IPS DF 6.9 (cell line): Measurements from ENCODE around the gene MBP.

ENCODE experiments used
- DNase-seq: peaks from one replicate; pipeline ENCODE4 v3.0.0-alpha.2; 2013; ENCODE audit warnings: low read depth, low spot score
- H3K27ac ChIP-seq: one replicate; pipeline ENCODE4 v1.5.1; 2013; ENCODE audit warnings: low read length, control low read depth
- H3K27me3 ChIP-seq: 2 replicates; pipeline ENCODE4 v1.6.1; 2013; ENCODE audit warnings: mild to moderate bottlenecking, low read length; ENCODE audit not compliant: control insufficient read depth, insufficient read depth
- H3K36me3 ChIP-seq: 2 replicates; pipeline ENCODE4 v1.6.1; 2013; ENCODE audit warnings: low read length; ENCODE audit not compliant: control insufficient read depth, insufficient read depth
- H3K4me1 ChIP-seq: 2 replicates; pipeline ENCODE4 v1.6.1; 2013; ENCODE audit warnings: low read length; ENCODE audit not compliant: control insufficient read depth, insufficient read depth
- H3K4me3 ChIP-seq: 2 replicates; pipeline ENCODE4 v1.5.1; 2013; ENCODE audit warnings: mild to moderate bottlenecking, low read length
- H3K9me3 ChIP-seq: 2 replicates; pipeline ENCODE4 v1.6.1; 2013; ENCODE audit warnings: low read length, inconsistent platforms; ENCODE audit not compliant: control insufficient read depth, insufficient read depth
- WGBS: extraction: QIAGEN DNeasy Blood & Tissue Kit; methylation state at CpG from one replicate; pipeline ENCODE4 v1.1.7; 2013; ENCODE audit warnings: mixed read lengths, missing lambda C conversion rate; ENCODE audit not compliant: insufficient read length, insufficient coverage; 5-methylcytosine and 5-hydroxymethylcytosine counted together

The MBP gene

DNA sequence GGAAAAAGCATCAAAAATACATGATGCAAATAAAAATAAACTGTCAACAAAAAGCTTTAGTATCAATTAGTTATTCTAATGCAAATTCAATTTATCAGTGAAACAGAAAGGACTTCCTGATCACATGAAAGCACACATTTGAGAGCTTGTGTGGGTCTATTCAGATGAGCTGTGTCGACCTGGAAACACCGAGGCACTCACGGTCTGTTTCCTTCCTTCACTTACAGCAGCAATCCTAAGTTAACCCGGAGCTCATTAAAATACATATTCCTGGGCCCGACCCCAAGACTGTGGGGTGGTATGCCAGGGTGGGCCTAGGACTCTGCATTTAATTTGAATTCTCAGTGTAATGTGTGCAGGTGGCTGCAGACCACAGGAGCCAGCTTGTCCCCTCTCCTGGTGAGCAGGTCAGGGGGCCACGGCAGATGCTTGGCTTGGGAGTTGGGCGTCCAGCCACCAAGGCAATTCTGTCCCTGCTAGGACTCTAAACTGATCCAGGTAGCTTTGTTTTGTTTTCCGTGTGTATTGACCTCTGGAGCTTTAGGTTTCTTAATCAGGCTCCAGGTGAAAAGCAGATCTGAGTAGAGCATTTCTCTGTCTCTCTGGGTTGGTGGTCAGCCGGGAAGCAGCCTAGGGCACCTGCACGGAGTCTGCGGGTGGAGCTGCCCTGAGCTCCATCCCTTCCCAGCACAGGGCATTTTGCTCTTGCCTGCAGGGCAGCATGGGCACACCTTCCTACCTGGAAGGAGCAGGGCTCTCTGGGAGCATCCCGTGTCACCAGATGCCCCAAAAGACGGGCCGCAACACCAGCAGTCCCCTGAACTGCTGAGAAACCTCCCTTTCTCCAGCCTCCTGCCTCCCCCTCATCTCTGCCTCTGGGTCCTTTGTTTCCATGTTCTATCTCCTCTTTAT is 9.0 kb downstream of the MBP start:
- Histone ChIP-seq H3K4me3 (no peak overlapping the region), H3K4me1 (peaks cover 6% of the 10 kb centered on the region)

GRCh38 chr18:77121523-77121922 is 11.1 kb downstream of the MBP start:
- H3K4me1 ChIP-seq = peaks cover 6% of the 10 kb centered on the region

More for the DNA sequence above, 9.0 kb downstream of the MBP start:
- H3K36me3 ChIP-seq = no peaks in the 10 kb centered on the region
- H3K27me3 ChIP-seq = no peaks in the 10 kb centered on the region
- H3K27ac ChIP-seq = no peak overlapping the region
- no CpG with 5 or more reads among the region's 14 CpGs for WGBS
- no peaks in the 10 kb centered on the region for H3K9me3 ChIP-seq
- DNase-seq = no peak

GRCh38 chr18:77119851-77120491 is 12.6 kb downstream of the MBP start:
- no peak overlapping the region for H3K27ac ChIP-seq
- no peaks in the 10 kb centered on the region for H3K27me3 ChIP-seq
- no peaks in the 10 kb centered on the region for H3K9me3 ChIP-seq
- no peaks in the 10 kb centered on the region for H3K36me3 ChIP-seq
- H3K4me3 ChIP-seq = no peak overlapping the region
- H3K4me1 ChIP-seq = peaks cover 6% of the 10 kb centered on the region
- no CpG with 5 or more reads among the region's 23 CpGs for WGBS
- DNase-seq = no peak

More at GRCh38 chr18:77121523-77121922, 11.1 kb downstream of the MBP start:
- Histone ChIP-seq H3K27ac (no peak overlapping the region), H3K4me3 (no peak overlapping the region), H3K27me3 (no peaks in the 10 kb centered on the region), H3K36me3 (no peaks in the 10 kb centered on the region), H3K9me3 (no peaks in the 10 kb centered on the region)
- DNase-seq = no peak
- WGBS = no CpG with 5 or more reads among the region's 3 CpGs

DNA sequence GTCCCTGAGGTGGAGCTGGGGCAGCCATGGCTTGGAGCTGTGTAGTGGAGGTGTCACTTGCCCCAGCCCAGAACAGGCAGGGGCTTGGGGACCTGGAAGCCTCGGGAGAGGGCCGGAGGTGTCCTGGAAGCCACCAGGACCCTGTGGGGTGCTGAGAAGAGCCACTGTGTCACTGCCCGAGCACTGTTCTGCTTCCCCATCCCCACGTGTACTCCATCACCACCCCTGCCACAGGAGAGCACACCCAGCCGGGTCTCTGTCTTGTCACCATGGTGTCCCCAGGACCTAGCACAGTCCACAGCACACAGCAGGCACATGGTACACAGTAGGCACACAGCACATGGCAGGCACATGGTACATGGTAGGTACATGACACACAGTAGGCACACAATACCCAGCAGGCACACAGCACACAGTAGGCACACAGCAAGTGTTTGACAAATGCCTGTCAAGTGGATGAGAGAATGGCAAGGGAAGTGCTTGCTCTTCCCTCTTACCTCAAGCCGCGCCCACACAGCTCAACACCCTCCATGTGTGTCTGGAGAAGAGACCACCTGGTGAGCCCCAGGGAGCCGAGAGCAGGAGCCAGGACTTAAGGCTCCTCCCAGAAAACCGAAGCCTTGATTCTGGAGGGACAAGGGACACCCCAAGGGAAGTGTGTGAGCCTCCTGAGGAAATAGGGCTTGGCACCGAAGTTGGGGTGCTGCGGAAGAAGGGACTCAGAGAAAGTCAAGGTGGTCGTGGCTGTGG is 13.3 kb downstream of the MBP start:
- Histone ChIP-seq H3K36me3 (no peaks in the 10 kb centered on the region), H3K4me1 (peaks cover 4% of the 10 kb centered on the region), H3K27me3 (no peaks in the 10 kb centered on the region), H3K27ac (no peak overlapping the region), H3K4me3 (no peak overlapping the region), H3K9me3 (no peaks in the 10 kb centered on the region)
- WGBS = no CpG with 5 or more reads among the region's 12 CpGs
- DNase-seq = no peak

DNA sequence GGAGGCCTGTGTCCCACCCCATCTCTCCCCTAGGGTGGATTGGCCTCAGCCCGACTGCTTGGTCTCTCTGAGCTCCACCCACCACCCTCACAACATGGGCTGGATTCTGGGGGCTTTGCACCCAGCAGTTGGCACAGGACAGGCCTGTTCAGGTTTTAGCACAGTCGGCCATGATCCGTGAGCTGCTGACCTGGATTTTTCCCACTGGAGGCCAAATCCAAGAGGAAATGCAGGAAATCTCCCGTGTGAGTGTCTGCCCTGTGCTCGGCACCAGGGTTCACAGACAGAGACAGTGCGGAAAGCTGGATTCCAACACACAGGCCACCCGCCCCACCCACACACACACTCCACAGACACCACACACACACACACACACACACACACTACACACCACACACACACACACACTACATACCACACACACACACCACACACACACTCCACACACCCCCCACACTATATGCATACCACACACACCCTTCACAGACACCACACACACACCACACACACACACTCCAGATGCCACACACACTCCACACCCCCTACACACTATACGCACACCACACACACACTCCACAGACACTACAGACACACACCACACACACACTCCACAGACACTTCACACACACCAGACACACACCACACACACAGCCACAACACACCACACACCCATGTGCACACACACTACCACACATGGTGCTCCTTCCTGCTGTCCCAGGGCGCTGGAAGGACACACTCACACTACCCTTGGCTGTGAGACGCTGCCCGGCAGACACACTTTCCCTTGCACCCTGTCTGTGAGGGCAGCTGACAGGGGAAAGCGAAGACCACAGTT is 14.1 kb downstream of the MBP start:
- Histone ChIP-seq H3K27me3 (no peaks in the 10 kb centered on the region), H3K9me3 (no peaks in the 10 kb centered on the region), H3K4me1 (peaks cover under 1% of the 10 kb centered on the region; the same call in 1 of the 2 replicates), H3K4me3 (no peak overlapping the region), H3K27ac (no peak overlapping the region), H3K36me3 (no peaks in the 10 kb centered on the region)
- WGBS = 100% methylated on average over 1 of the region's 12 CpGs
- no peak for DNase-seq

GRCh38 chr18:77116201-77117080 is 16.1 kb downstream of the MBP start:
- H3K27me3 ChIP-seq = no peaks in the 10 kb centered on the region
- H3K36me3 ChIP-seq = no peaks in the 10 kb centered on the region; the same call in 1 of the 2 replicates
- WGBS = no CpG with 5 or more reads among the region's 18 CpGs
- no peak overlapping the region for H3K27ac ChIP-seq
- peaks cover 3% of the 10 kb centered on the region; the same call in 1 of the 2 replicates for H3K4me1 ChIP-seq
- H3K4me3 ChIP-seq = no peak overlapping the region
- no peaks in the 10 kb centered on the region for H3K9me3 ChIP-seq
- no peak for DNase-seq

- no peak for DNase-seq
- no peak overlapping the region for H3K4me3 ChIP-seq
- no peaks in the 10 kb centered on the region; the same call in 1 of the 2 replicates for H3K36me3 ChIP-seq
- H3K9me3 ChIP-seq = no peaks in the 10 kb centered on the region
- WGBS = no CpG with 5 or more reads among the region's 8 CpGs
- H3K27me3 ChIP-seq = no peaks in the 10 kb centered on the region
- no peak overlapping the region for H3K27ac ChIP-seq
- peaks cover 4% of the 10 kb centered on the region; the same call in 1 of the 2 replicates for H3K4me1 ChIP-seq
Observed at GRCh38 chr18:77115192-77115953, 17.2 kb downstream of the MBP start.

DNA sequence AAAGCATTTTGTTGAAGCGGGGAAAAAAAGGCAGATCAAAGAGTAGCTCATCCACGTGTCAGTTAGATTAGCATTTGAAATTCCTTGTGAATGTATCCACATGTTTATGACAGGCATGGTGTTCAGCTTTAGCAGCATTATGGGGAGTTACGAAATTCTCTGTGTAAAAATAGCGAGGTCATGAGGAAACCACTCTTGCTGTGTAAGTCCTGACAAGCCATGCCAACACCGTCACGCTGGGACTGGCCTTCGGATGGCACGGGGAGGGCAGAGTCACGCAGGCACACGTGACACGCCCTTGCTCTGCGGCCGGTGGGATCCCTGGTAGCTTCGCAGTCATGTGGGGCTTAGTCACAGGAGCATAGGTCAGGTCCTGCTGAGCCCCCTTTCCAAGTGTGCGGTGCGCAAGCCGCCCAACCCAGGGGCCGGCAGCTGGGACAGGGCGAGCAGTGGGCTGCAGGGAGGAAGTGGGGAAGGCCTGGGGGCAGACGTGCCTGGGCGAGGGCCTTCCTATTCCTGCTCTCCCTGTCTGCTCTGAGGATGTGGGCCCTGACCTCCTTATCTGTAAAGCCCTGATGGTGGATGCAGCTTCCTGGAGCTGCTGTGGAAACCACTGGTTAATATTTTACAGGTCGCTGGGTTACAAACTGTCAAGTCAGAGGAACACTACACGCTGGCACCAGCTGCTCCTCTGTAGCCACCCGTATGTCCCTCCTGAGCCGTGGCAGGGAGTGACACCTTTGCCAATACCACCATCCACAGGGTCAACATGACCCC is 18.0 kb downstream of the MBP start:
- H3K27ac ChIP-seq = no peak overlapping the region
- DNase-seq = no peak

More for the DNA sequence above, 18.0 kb downstream of the MBP start:
- no CpG with 5 or more reads among the region's 25 CpGs for WGBS
- no peaks in the 10 kb centered on the region; the same call in 1 of the 2 replicates for H3K36me3 ChIP-seq
- H3K9me3 ChIP-seq = no peaks in the 10 kb centered on the region
- peaks cover 4% of the 10 kb centered on the region; the same call in 1 of the 2 replicates for H3K4me1 ChIP-seq
- H3K4me3 ChIP-seq = no peak overlapping the region
- H3K27me3 ChIP-seq = no peaks in the 10 kb centered on the region
